H9 (cell line): Measurements from ENCODE around the gene AKAP1. TPM values are rescaled to one million over a fixed set of nuclear protein-coding genes. Genes with fewer than 3 reads are reported as not detected.
A peak's percentile ranks its signal among the peaks of the same experiment; 100 is the strongest.

Experiments used
- DNase-seq: peaks from one replicate; pipeline ENCODE4 v3.0.0-alpha.2; 2017
- H2AFZ ChIP-seq: one replicate; pipeline ENCODE4 v1.6.1; 2013; ENCODE audit warnings: mild to moderate bottlenecking, low read length, control low read depth, moderate library complexity
- H2AK5ac ChIP-seq: 2 replicates; pipeline ENCODE4 v1.6.1; 2013; ENCODE audit warnings: low read length, control low read depth, mixed read lengths; ENCODE audit not compliant: insufficient read length
- H2BK120ac ChIP-seq: one replicate; pipeline ENCODE4 v1.6.1; 2013; ENCODE audit warnings: low read depth, mild to moderate bottlenecking, low read length, control low read depth, inconsistent platforms; ENCODE audit not compliant: poor library complexity, severe bottlenecking
- H2BK12ac ChIP-seq: 2 replicates; pipeline ENCODE4 v1.6.1; 2013; ENCODE audit warnings: low read length, control low read depth, mixed read lengths, low read depth; ENCODE audit not compliant: insufficient read length
- H2BK15ac ChIP-seq: 2 replicates; pipeline ENCODE4 v1.6.1; 2013; ENCODE audit warnings: low read depth, low read length, control low read depth
- H2BK20ac ChIP-seq: one replicate; pipeline ENCODE4 v1.6.1; 2013; ENCODE audit warnings: low read depth, mild to moderate bottlenecking, low read length, control low read depth, inconsistent platforms; ENCODE audit not compliant: poor library complexity, severe bottlenecking
- H2BK5ac ChIP-seq: 2 replicates; pipeline ENCODE4 v1.6.1; 2013; ENCODE audit warnings: low read length, control low read depth, mixed read lengths; ENCODE audit not compliant: insufficient read length
- H3K14ac ChIP-seq: 2 replicates; pipeline ENCODE4 v1.6.1; 2013; ENCODE audit warnings: low read length, control low read depth; ENCODE audit not compliant: insufficient read depth
- H3K18ac ChIP-seq: 2 replicates; pipeline ENCODE4 v1.6.1; 2013; ENCODE audit warnings: low read depth, mild to moderate bottlenecking, mixed read lengths, low read length, control low read depth; ENCODE audit not compliant: insufficient read length
- H3K23ac ChIP-seq: 2 replicates; pipeline ENCODE4 v1.6.1; 2013; ENCODE audit warnings: low read length, control low read depth, mixed read lengths, low read depth; ENCODE audit not compliant: insufficient read length
- H3K23me2 ChIP-seq: 2 replicates; pipeline ENCODE4 v1.6.1; 2013; ENCODE audit warnings: low read depth, mild to moderate bottlenecking, mixed read lengths, low read length, control low read depth; ENCODE audit not compliant: insufficient read length, poor library complexity, severe bottlenecking
- H3K27ac ChIP-seq: 2 replicates; pipeline ENCODE4 v1.5.1; 2013; ENCODE audit warnings: low read length, control low read depth, mixed read lengths, low read depth; ENCODE audit not compliant: insufficient read length
- H3K27me3 ChIP-seq: 2 replicates; pipeline ENCODE4 v1.6.1; 2013; ENCODE audit warnings: low read length, control low read depth, inconsistent platforms; ENCODE audit not compliant: insufficient read depth
- H3K4ac ChIP-seq: 2 replicates; pipeline ENCODE4 v1.6.1; 2013; ENCODE audit warnings: low read depth, mild to moderate bottlenecking, control low read depth, inconsistent platforms, low read length, moderate library complexity
- H3K4me1 ChIP-seq: 2 replicates; pipeline ENCODE4 v1.6.1; 2013; ENCODE audit warnings: low read length, control low read depth, inconsistent platforms; ENCODE audit not compliant: insufficient read depth
- H3K4me2 ChIP-seq: 2 replicates; pipeline ENCODE4 v1.6.1; 2013; ENCODE audit warnings: low read length, control low read depth, mixed read lengths; ENCODE audit not compliant: insufficient read length, insufficient read depth
- H3K56ac ChIP-seq: 2 replicates; pipeline ENCODE4 v1.6.1; 2013; ENCODE audit warnings: low read depth, mild to moderate bottlenecking, mixed read lengths, low read length, control low read depth; ENCODE audit not compliant: insufficient read length
- H3K79me1 ChIP-seq: 2 replicates; pipeline ENCODE4 v1.6.1; 2013; ENCODE audit warnings: low read depth, mild to moderate bottlenecking, moderate library complexity, low read length, control low read depth, inconsistent platforms; ENCODE audit not compliant: insufficient read depth, poor library complexity, severe bottlenecking
- H3K79me2 ChIP-seq: 2 replicates; pipeline ENCODE4 v1.6.1; 2013; ENCODE audit warnings: low read length, control low read depth, inconsistent platforms; ENCODE audit not compliant: insufficient read depth
- H3K9ac ChIP-seq: 2 replicates; pipeline ENCODE4 v1.6.1; 2013; ENCODE audit warnings: low read length, control low read depth, mixed read lengths; ENCODE audit not compliant: insufficient read length; ENCODE audit errors: extremely low read depth
- H3K9me3 ChIP-seq: one replicate; pipeline ENCODE4 v1.6.1; 2013; ENCODE audit warnings: low read depth, low read length, inconsistent platforms; ENCODE audit not compliant: control insufficient read depth
- H3T11ph ChIP-seq: one replicate; pipeline ENCODE4 v1.6.1; 2013; ENCODE audit warnings: mild to moderate bottlenecking, low read length, control low read depth, inconsistent platforms
- H4K20me1 ChIP-seq: one replicate; pipeline ENCODE4 v1.6.1; 2013; ENCODE audit not compliant: control insufficient read depth, insufficient read length, insufficient read depth
- H4K5ac ChIP-seq: 2 replicates; pipeline ENCODE4 v1.6.1; 2013; ENCODE audit warnings: low read depth, mild to moderate bottlenecking, mixed read lengths, low read length, control low read depth; ENCODE audit not compliant: insufficient read length
- H4K8ac ChIP-seq: replicated peaks from 2 replicates; pipeline ENCODE4 v1.6.1; 2013; ENCODE audit warnings: low read length, control low read depth, mixed read lengths, low read depth; ENCODE audit not compliant: insufficient read length
- H4K91ac ChIP-seq: 2 replicates; pipeline ENCODE4 v1.6.1; 2013; ENCODE audit warnings: low read depth, mild to moderate bottlenecking, moderate library complexity, mixed read lengths, low read length, control low read depth; ENCODE audit not compliant: insufficient read length
- H3K27ac Mint-ChIP-seq, 3 experiments: 2 replicates in 2 of 3; 3 replicates in 1 of 3; pipeline ENCODE4 v1.8.0; 2020 to 2021; ENCODE audit warnings: mixed read lengths in 3 of 3, mild to moderate bottlenecking in 1 of 3, moderate library complexity in 1 of 3
- H3K27me3 Mint-ChIP-seq: 2 replicates; pipeline ENCODE4 v1.8.0; 2021; ENCODE audit warnings: low read depth, mild to moderate bottlenecking, moderate library complexity, mixed read lengths
- H3K36me3 Mint-ChIP-seq, 3 experiments: 2 replicates in 2 of 3; 3 replicates in 1 of 3; pipeline ENCODE4 v1.8.0; 2020 to 2021; ENCODE audit warnings: low read depth in 3 of 3, mixed read lengths in 3 of 3; ENCODE audit not compliant: insufficient read depth in 1 of 3
- H3K4me1 Mint-ChIP-seq, 2 experiments: 2 replicates each; pipeline ENCODE4 v1.8.0; 2020; ENCODE audit warnings: mixed read lengths in 2 of 2
- H3K4me3 Mint-ChIP-seq, 2 experiments: 2 replicates in 1 of 2; 3 replicates in 1 of 2; pipeline ENCODE4 v1.8.0; 2020 to 2021; ENCODE audit warnings: mild to moderate bottlenecking in 2 of 2, mixed read lengths in 2 of 2, moderate library complexity in 1 of 2
- H3K9me3 Mint-ChIP-seq, 2 experiments: 2 replicates in 1 of 2; 3 replicates in 1 of 2; pipeline ENCODE4 v1.8.0; 2020; ENCODE audit warnings: mild to moderate bottlenecking in 2 of 2, mixed read lengths in 2 of 2, moderate library complexity in 1 of 2
- CTCF ChIP-seq: fragments of 200-600 bp; sonication (generic); conservative IDR thresholded peaks from 3 replicates; pipeline ENCODE4 v1.8.0; 2021; ENCODE audit warnings: antibody characterized with exemption, mild to moderate bottlenecking
- WGBS: extraction: QIAGEN DNeasy Blood & Tissue Kit; methylation state at CpG from one replicate; pipeline ENCODE4 v1.1.7; 2013; ENCODE audit warnings: missing lambda C conversion rate, low lambda C conversion rate, mixed read lengths; ENCODE audit not compliant: insufficient read length; ENCODE audit errors: extremely low coverage; 5-methylcytosine and 5-hydroxymethylcytosine counted together
- total RNA-seq: library from RNA; stranded (reverse); gene quantifications from 2 replicates; pipeline ENCODE4 v1.2.1, GENCODE V29; 2021

The AKAP1 gene
- total RNA-seq, 1 experiment from 2014 or later, result 61.2 TPM

DNA sequence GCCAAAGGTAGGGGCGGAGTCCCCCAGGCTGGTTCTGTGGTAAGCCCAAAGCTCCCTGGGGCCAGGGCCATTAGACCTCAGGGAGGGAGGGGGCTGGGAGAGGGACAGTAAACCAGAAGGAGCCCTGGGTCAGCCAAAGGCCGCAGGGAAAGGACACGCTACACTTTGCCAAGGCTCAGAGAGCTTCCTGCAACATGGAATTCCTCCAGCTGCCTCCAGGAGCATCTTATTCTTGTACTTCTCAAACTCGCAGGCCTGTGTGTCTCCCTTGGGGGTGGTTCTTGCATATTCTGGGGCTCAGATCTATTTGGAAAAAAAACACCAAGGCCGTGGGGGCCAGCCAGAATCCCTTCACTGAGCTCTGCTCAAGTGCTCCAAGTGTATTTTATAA, 25.1 kb downstream of the AKAP1 start:
- no peak overlapping the region for H4K5ac ChIP-seq
- peaks cover 2% of the 10 kb centered on the region; the same call in 1 of the 2 replicates for H3K4me1 ChIP-seq
- no peak overlapping the region for H4K8ac ChIP-seq
- TF ChIP-seq CTCF, result no peak
- H3K4me2 ChIP-seq, result no peak overlapping the region
- no peak overlapping the region for H2BK12ac ChIP-seq
- no peak for DNase-seq
- no peaks in the 10 kb centered on the region for H3K9me3 Mint-ChIP-seq
- no peaks in the 10 kb centered on the region; the same call in 1 of the 2 replicates for H3K79me2 ChIP-seq
- no peak overlapping the region for H3K27ac ChIP-seq
- H4K91ac ChIP-seq, result no peak overlapping the region
- H3K36me3 Mint-ChIP-seq, result peaks cover 37 to 63% (median 55%) of the 10 kb centered on the region in 3 experiments
- no peak overlapping the region; a peak in 1 of 5 replicates for H3K4me3 Mint-ChIP-seq
- H3K79me1 ChIP-seq, result peaks cover 6% of the 10 kb centered on the region
- no peaks in the 10 kb centered on the region for H3K9me3 ChIP-seq
- H3K27me3 ChIP-seq, result no peaks in the 10 kb centered on the region
- no peak overlapping the region for H3K9ac ChIP-seq
- no peak overlapping the region for H2AFZ ChIP-seq
- H2BK15ac ChIP-seq, result no peak overlapping the region
- H3K23ac ChIP-seq, result no peak overlapping the region
- H3K27me3 Mint-ChIP-seq, result no peaks in the 10 kb centered on the region
- peaks cover 56 to 67% of the 10 kb centered on the region in 2 experiments for H3K4me1 Mint-ChIP-seq
- H3K4ac ChIP-seq, result no peak overlapping the region
- H2BK5ac ChIP-seq, result no peak overlapping the region
- WGBS, result no CpG with 5 or more reads among the region's 5 CpGs
- H2BK120ac ChIP-seq, result no peak overlapping the region
- no peaks in the 10 kb centered on the region for H3K23me2 ChIP-seq
- no peak overlapping the region for H3K56ac ChIP-seq
- no peak overlapping the region for H3K14ac ChIP-seq
- no peak overlapping the region for H2AK5ac ChIP-seq
- H3T11ph ChIP-seq, result no peak overlapping the region
- H3K27ac Mint-ChIP-seq, result peak overlapping the region in 1 of 3 experiments; percentile 82; a peak in 2 of 7 replicates
- H3K18ac ChIP-seq, result no peak overlapping the region
- peaks cover 2% of the 10 kb centered on the region for H4K20me1 ChIP-seq
- H2BK20ac ChIP-seq, result no peak overlapping the region
